ENCODE results near the gene RAD9A.

DNA sequence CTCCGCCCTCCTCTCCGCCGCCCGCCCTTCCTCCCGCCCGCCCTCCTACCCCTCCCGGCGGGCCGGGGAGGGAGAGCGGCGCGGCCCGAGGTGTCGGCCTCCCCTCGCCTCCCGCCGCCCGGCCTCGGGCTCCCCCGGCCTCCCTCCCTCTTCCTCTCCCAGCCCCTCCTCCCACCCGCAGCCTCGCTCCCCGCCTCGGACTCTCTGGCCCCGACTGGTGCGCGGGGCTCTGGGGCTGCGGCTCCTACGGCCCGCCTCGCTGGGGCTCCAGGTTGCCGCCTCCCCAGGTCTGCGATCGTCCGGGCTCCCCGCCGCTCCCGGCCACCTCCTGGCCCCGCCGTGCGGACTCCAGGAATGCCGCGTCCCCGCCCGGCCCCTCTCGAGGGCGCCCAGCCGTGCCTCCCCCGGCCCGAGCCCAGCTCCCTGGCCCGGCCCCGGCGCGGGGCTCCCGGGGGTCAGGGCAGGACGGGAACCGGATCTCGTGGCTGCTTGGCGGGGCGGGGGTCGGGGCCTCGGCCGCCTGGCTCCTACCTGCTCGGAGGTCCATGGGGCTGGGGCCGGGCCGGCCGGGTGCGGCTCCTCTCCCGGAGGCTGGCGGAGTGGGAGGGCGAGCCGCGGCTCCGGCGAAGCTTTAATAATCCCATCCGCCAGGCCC lies 18.7 kb upstream of the RAD9A start, which contains the start of gene CLCF1:
- TF ChIP-seq, protein P1, sequence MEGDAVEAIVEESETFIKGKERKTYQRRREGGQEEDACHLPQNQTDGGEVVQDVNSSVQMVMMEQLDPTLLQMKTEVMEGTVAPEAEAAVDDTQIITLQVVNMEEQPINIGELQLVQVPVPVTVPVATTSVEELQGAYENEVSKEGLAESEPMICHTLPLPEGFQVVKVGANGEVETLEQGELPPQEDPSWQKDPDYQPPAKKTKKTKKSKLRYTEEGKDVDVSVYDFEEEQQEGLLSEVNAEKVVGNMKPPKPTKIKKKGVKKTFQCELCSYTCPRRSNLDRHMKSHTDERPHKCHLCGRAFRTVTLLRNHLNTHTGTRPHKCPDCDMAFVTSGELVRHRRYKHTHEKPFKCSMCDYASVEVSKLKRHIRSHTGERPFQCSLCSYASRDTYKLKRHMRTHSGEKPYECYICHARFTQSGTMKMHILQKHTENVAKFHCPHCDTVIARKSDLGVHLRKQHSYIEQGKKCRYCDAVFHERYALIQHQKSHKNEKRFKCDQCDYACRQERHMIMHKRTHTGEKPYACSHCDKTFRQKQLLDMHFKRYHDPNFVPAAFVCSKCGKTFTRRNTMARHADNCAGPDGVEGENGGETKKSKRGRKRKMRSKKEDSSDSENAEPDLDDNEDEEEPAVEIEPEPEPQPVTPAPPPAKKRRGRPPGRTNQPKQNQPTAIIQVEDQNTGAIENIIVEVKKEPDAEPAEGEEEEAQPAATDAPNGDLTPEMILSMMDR (IDR thresholded peaks at IDR 0.05): no peak
- no peak for TF ChIP-seq ZFX (IDR thresholded peaks at IDR 0.05; ENCODE audit: borderline replicate concordance)

Data from 22Rv1 (cell line).